Testis (tissue), 2 donors: ENCODE results near the gene AGXT.

Experiments
- POLR2A ChIP-seq: fragments of 450-650 bp; IDR thresholded peaks from one replicate; pipeline ENCODE4 v1.6.1; 2017; ENCODE audit warnings: antibody characterized with exemption, mild to moderate bottlenecking, moderate library complexity
- TF ChIP-seq, protein P1 (sequence below), 3 experiments: fragments of 450-650 bp in 2 of 3; fragments of 200-600 bp in 1 of 3; sonication (generic) in 1 of 3; IDR thresholded peaks; one replicate each; pipeline ENCODE4 v1.5.1; 2016 to 2019; ENCODE audit warnings: antibody characterized with exemption in 3 of 3, mild to moderate bottlenecking in 2 of 3, moderate library complexity in 1 of 3

DNA sequence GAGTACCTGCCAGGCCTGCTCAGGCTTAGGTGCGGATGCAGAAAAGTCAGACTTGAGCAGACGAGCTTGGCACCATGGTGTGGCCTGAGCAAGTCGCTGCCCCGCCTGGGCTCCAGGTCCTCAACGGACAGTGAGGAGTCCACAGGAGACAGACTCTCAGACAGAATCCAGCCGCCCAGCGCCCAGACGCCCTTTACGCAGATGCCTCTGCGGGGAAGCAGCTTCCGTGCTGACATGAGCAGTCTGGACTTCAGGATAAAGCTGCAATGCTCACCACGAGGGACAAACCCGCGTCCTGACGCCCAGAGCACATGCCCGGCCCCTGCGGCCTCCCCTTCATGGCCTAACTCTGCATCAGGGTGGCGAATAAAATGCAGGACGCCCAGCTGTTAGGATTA lies 30.8 kb downstream of the AGXT start:
- TF ChIP-seq, protein P1, sequence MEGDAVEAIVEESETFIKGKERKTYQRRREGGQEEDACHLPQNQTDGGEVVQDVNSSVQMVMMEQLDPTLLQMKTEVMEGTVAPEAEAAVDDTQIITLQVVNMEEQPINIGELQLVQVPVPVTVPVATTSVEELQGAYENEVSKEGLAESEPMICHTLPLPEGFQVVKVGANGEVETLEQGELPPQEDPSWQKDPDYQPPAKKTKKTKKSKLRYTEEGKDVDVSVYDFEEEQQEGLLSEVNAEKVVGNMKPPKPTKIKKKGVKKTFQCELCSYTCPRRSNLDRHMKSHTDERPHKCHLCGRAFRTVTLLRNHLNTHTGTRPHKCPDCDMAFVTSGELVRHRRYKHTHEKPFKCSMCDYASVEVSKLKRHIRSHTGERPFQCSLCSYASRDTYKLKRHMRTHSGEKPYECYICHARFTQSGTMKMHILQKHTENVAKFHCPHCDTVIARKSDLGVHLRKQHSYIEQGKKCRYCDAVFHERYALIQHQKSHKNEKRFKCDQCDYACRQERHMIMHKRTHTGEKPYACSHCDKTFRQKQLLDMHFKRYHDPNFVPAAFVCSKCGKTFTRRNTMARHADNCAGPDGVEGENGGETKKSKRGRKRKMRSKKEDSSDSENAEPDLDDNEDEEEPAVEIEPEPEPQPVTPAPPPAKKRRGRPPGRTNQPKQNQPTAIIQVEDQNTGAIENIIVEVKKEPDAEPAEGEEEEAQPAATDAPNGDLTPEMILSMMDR (IDR thresholded peaks at IDR 0.05) = no peak
- TF ChIP-seq POLR2A = no peak
